Gastrocnemius medialis (tissue), 4 donors: ENCODE results near the gene KRT15.

Experiments
- CTCF ChIP-seq, 5 experiments: fragments of 450-650 bp in 3 of 5; fragments of 200-600 bp in 2 of 5; sonication (generic) in 2 of 5; IDR thresholded peaks in 4 of 5; conservative IDR thresholded peaks in 1 of 5; 1 replicate in 4 of 5; 2 replicates in 1 of 5; pipeline ENCODE4 v1.5.1; 2016 to 2019; ENCODE audit warnings: antibody characterized with exemption in 5 of 5, mild to moderate bottlenecking in 3 of 5, moderate library complexity in 3 of 5
- POLR2A ChIP-seq, 2 donors: fragments of 450-650 bp; IDR thresholded peaks; one replicate each; pipeline ENCODE4 v1.6.1; 2017; ENCODE audit warnings: antibody characterized with exemption in 2 of 2, mild to moderate bottlenecking in 2 of 2, moderate library complexity in 2 of 2

GRCh38 chr17:41464682-41465081 lies 54.0 kb downstream of the KRT15 start:
- TF ChIP-seq CTCF (IDR thresholded peaks at IDR 0.05 in 4 of 5, conservative IDR thresholded peaks at IDR 0.05 in 1 of 5) (no peak), POLR2A (IDR thresholded peaks at IDR 0.05) (no peak)
